SU-DHL-6 (cell line): ENCODE data around the gene KNDC1.

Experiments used
- H2AFZ ChIP-seq: fragments of 200-600 bp; sonication (generic); 2 replicates; pipeline ENCODE4 v1.6.1; 2014; ENCODE audit warnings: low read depth, mild to moderate bottlenecking, moderate library complexity, mixed read lengths, antibody characterized with exemption, low read length; ENCODE audit not compliant: severe bottlenecking
- H3F3A ChIP-seq: fragments of 200-600 bp; shearing (Covaris generic); 2 replicates; pipeline ENCODE4 v1.6.0; 2016; ENCODE audit warnings: antibody characterized with exemption, mild to moderate bottlenecking; ENCODE audit not compliant: insufficient read depth
- H3K27ac ChIP-seq: fragments of 200-600 bp; sonication (generic); 2 replicates; pipeline ENCODE4 v1.5.1; 2016; ENCODE audit warnings: low read depth, mild to moderate bottlenecking, low read length, moderate library complexity, mixed read lengths
- H3K27me3 ChIP-seq: fragments of 200-600 bp; sonication (generic), shearing (Covaris generic); 2 replicates; pipeline ENCODE4 v1.6.0; 2014; ENCODE audit warnings: mild to moderate bottlenecking, low read length
- H3K36me3 ChIP-seq: fragments of 200-600 bp; sonication (generic); 2 replicates; pipeline ENCODE4 v1.6.1; 2014; ENCODE audit warnings: mild to moderate bottlenecking, low read length, mixed read lengths
- H3K4me2 ChIP-seq: fragments of 300-600, 200-600 bp; shearing (Covaris generic), sonication (generic); 2 replicates; pipeline ENCODE4 v1.6.0; 2014; ENCODE audit warnings: low read length, low read depth, mild to moderate bottlenecking; ENCODE audit not compliant: poor library complexity, severe bottlenecking
- H3K4me3 ChIP-seq: fragments of 200-600 bp; sonication (generic); 2 replicates; pipeline ENCODE4 v1.5.1; 2014; ENCODE audit warnings: antibody characterized with exemption, low read length, mild to moderate bottlenecking, mixed read lengths; ENCODE audit not compliant: insufficient read depth, poor library complexity, severe bottlenecking
- H3K79me2 ChIP-seq: fragments of 200-600 bp; sonication (generic); 2 replicates; pipeline ENCODE4 v1.6.1; 2014; ENCODE audit warnings: mild to moderate bottlenecking, low read length, moderate library complexity; ENCODE audit not compliant: insufficient read depth
- H3K9ac ChIP-seq: fragments of 200-600 bp; sonication (generic); 2 replicates; pipeline ENCODE4 v1.7.0; 2014; ENCODE audit warnings: mild to moderate bottlenecking, low read length
- H3K9me2 ChIP-seq: fragments of 200-600 bp; sonication (generic); replicated peaks from 2 replicates; pipeline ENCODE4 v1.6.1; 2014; ENCODE audit warnings: low read length; ENCODE audit not compliant: insufficient read depth
- H3K9me3 ChIP-seq: fragments of 200-600 bp; sonication (generic); 2 replicates; pipeline ENCODE4 v1.6.1; 2014; ENCODE audit warnings: low read length, mixed read lengths; ENCODE audit not compliant: insufficient read depth
- H4K20me1 ChIP-seq: fragments of 200-600 bp; sonication (generic); 2 replicates; pipeline ENCODE4 v1.6.1; 2014; ENCODE audit warnings: low read depth, mild to moderate bottlenecking, antibody characterized with exemption, low read length, moderate library complexity, mixed read lengths
- EZH2phosphoT487 ChIP-seq: fragments of 200-600 bp; sonication (generic), shearing (Covaris generic); conservative IDR thresholded peaks from 2 replicates; pipeline ENCODE4 v1.6.1; 2018; ENCODE audit warnings: mild to moderate bottlenecking, antibody characterized with exemption, low read length, moderate library complexity, mixed read lengths
- TF ChIP-seq, protein P1 (sequence below): fragments of 200-600 bp; sonication (generic); IDR thresholded peaks from one replicate; pipeline ENCODE4 v1.5.1; 2017; ENCODE audit warnings: antibody characterized with exemption, mild to moderate bottlenecking, low read length, moderate library complexity; ENCODE audit not compliant: insufficient read depth, poor library complexity, severe bottlenecking

KNDC1 gene

DNA sequence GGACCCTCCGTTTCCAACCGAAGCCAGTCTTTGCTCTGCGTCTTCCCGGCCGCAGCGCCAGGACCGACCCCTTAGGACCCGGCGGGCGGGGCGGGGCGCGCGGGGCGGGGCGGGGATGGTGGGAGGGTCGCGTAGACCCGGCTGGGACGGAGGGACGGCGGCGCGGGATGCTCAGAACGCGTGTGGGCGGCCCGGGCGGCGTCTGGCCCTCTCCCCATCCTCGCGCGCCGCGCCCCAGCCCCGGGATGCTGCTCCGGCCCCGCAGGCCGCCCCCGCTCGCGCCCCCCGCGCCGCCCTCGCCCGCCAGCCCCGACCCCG is 70.0 kb downstream of the KNDC1 start, which contains the start of gene UTF1:
Gene UTF1 (plus strand): TSS at position 174 of the 318 bp plus-strand sequence. CDS start 72 bp downstream, at position 246.
- Histone ChIP-seq H3K79me2 (no peaks in the 10 kb centered on the region), H4K20me1 (no peaks in the 10 kb centered on the region), H3F3A (no peaks in the 10 kb centered on the region), H3K27ac (no peak within 1 kb of the TSS), H3K4me2 (no peak within 1 kb of the TSS), H3K36me3 (no peaks in the 10 kb centered on the region), H3K9me2 (no peaks in the 10 kb centered on the region), H3K27me3 (no peaks in the 10 kb centered on the region), H3K4me3 (no peak within 1 kb of the TSS), H3K9ac (no peak within 1 kb of the TSS), H2AFZ (no peak within 1 kb of the TSS), H3K9me3 (no peaks in the 10 kb centered on the region)
- TF ChIP-seq, protein P1, sequence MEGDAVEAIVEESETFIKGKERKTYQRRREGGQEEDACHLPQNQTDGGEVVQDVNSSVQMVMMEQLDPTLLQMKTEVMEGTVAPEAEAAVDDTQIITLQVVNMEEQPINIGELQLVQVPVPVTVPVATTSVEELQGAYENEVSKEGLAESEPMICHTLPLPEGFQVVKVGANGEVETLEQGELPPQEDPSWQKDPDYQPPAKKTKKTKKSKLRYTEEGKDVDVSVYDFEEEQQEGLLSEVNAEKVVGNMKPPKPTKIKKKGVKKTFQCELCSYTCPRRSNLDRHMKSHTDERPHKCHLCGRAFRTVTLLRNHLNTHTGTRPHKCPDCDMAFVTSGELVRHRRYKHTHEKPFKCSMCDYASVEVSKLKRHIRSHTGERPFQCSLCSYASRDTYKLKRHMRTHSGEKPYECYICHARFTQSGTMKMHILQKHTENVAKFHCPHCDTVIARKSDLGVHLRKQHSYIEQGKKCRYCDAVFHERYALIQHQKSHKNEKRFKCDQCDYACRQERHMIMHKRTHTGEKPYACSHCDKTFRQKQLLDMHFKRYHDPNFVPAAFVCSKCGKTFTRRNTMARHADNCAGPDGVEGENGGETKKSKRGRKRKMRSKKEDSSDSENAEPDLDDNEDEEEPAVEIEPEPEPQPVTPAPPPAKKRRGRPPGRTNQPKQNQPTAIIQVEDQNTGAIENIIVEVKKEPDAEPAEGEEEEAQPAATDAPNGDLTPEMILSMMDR: no peak
- TF ChIP-seq EZH2phosphoT487: no peak

DNA sequence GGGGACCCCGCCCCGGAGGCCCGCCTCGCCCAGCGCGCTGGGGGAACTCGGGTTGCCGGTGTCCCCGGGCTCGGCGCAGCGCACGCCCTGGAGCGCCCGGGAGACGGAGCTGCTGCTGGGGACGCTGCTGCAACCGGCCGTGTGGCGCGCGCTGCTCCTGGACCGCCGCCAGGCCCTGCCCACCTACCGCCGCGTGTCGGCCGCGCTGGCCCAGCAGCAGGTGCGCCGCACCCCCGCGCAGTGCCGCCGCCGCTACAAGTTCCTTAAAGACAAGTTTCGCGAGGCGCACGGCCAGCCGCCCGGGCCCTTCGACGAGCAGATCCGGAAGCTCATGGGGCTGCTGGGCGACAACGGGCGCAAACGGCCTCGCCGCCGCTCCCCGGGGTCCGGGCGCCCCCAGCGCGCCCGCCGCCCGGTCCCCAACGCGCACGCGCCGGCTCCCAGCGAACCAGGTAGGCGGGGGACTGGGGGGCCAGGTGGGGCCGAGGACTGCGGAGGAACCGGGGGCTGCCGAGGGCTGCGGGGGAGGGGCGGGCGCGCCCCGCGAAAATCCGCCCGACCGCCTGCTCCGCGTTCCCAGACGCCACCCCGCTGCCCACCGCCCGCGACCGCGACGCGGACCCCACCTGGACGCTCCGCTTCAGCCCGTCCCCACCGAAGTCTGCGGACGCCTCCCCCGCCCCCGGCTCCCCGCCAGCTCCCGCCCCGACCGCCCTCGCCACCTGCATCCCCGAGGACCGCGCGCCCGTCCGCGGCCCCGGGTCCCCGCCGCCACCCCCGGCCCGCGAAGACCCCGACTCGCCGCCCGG is 70.6 kb downstream of the KNDC1 start:
- no peaks in the 10 kb centered on the region for H3K79me2 ChIP-seq
- no peak overlapping the region for H3K4me3 ChIP-seq
- no peak overlapping the region for H3K9ac ChIP-seq
- no peaks in the 10 kb centered on the region for H3K9me3 ChIP-seq
- H3K27ac ChIP-seq: no peak overlapping the region
- H3F3A ChIP-seq: no peaks in the 10 kb centered on the region
- TF ChIP-seq, protein P1: no peak
- no peak for TF ChIP-seq EZH2phosphoT487
- H3K27me3 ChIP-seq: no peaks in the 10 kb centered on the region
- H4K20me1 ChIP-seq: no peaks in the 10 kb centered on the region
- H3K4me2 ChIP-seq: no peak overlapping the region
- H3K9me2 ChIP-seq: no peaks in the 10 kb centered on the region
- H2AFZ ChIP-seq: no peak overlapping the region
- no peaks in the 10 kb centered on the region for H3K36me3 ChIP-seq

DNA sequence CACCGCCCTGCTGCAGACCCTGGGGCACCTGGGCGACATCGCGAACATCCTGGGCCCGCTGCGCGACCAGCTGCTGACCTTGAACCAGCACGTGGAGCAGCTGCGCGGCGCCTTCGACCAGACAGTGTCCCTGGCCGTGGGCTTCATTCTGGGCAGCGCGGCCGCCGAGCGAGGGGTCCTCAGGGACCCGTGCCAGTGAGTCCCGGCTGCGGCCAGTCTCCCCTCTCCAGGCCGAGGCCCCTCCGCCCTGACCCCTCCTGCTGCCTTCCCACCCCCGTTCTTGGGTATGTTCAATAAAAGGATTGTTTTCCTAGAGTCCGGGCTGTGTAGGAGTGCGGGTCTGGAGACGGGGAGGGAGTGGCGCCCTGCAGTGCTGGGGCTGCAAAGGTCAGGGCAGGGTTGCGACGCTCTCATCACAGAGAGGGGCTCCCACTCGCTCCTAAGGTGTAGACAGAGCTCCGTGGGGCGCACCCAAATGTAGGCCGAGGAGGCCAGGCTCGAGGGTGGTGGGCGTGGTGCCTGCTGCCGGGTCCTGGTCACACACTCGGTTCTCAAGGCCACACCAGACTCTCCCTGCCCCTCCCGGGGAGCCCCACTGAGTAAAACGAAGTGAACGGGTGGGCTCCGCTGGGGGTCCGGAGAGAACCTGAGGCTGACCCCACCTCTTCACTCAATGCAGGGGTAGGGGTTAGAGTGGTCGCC is 71.4 kb downstream of the KNDC1 start:
- H4K20me1 ChIP-seq: no peaks in the 10 kb centered on the region
- no peaks in the 10 kb centered on the region for H3K79me2 ChIP-seq
- H3K9me3 ChIP-seq: no peaks in the 10 kb centered on the region
- H3K4me3 ChIP-seq: no peak overlapping the region
- no peak overlapping the region for H3K4me2 ChIP-seq
- no peaks in the 10 kb centered on the region for H3K27me3 ChIP-seq
- no peaks in the 10 kb centered on the region for H3K36me3 ChIP-seq
- TF ChIP-seq, protein P1: no peak
- TF ChIP-seq EZH2phosphoT487: no peak
- H3K9me2 ChIP-seq: no peaks in the 10 kb centered on the region
- no peak overlapping the region for H3K27ac ChIP-seq
- H2AFZ ChIP-seq: no peak overlapping the region
- no peaks in the 10 kb centered on the region for H3F3A ChIP-seq
- H3K9ac ChIP-seq: no peak overlapping the region
